GM08714 (cell line): ENCODE measurements around the gene NOP58.
"Not testable (repeated sequence)": the region's sequence is repeated elsewhere in the genome, so short reads cannot be mapped to it uniquely, and the experiment has no call there.

Experiments used
- H3K4me3 ChIP-seq: fragments of 200-500 bp; sonication (Bioruptor generic); 2 replicates; pipeline ENCODE4 v1.5.1; 2014; ENCODE audit warnings: mild to moderate bottlenecking, low read length, inconsistent platforms
- ZNF274 ChIP-seq: IDR thresholded peaks from 2 replicates; pipeline ENCODE4 v1.6.1; 2012; ENCODE audit warnings: mild to moderate bottlenecking, low read depth, low read length

The NOP58 gene

GRCh38 chr2:202265467-202266277 is at the start of gene NOP58:
TSS of gene NOP58 (plus strand) at chr2:202265763. CDS start at chr2:202265942, 179 bp downstream.
- TF ChIP-seq ZNF274: no peak
- H3K4me3 ChIP-seq: peak within 1 kb of the TSS; percentile 92

DNA sequence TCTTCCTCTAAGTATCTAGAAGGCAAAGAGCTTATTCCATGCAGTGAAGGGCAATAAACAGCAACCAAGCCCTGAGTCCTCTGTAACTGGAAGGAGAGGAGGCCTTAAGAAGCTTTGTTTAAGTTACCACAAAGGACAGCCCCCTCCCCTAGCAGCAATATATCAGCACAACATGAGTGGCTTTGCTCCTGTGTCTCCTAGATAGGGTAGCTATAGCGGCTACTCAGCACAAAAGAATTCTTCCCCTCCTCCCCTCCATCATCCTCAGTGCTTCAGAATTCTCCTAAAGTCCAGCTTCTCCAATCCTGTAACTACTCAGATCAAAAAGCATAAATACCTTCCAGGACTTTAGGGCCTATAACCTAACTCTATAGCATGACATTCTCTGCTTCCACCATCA is 43.7 kb upstream of the NOP58 start:
- H3K4me3 ChIP-seq: no peak overlapping the region
- no peak for TF ChIP-seq ZNF274

DNA sequence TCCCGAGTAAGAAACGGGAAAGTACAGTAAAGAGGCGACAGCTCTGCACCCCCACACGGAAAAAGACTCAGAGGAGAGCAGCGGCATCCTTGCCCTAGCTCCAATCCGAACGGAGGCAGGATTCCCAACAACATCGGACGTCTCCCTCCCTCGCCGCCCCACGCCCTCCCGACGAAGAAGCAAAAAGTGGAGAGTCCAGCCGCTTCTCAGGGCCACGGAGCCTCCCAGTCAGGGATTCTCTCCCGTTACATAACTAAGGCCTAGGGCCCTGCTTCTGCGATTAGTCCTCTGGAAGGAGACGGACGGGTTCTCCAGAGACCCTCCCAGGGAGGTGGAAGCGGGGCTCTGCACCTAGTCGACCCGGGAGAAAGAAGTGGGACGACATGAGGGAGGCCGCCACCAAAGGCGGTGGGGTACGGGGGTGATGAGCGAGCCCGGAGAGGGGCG is 27.8 kb upstream of the NOP58 start:
- TF ChIP-seq ZNF274: no peak
- peak overlapping the region; percentile 86 for H3K4me3 ChIP-seq

GRCh38 chr2:202238234-202239197 is 27.0 kb upstream of the NOP58 start, which contains the start of gene SUMO1:
TSS of gene SUMO1 (minus strand) at chr2:202238597. CDS start at chr2:202238451, 146 bp downstream.
- TF ChIP-seq ZNF274: no peak
- peak within 1 kb of the TSS; percentile 86 for H3K4me3 ChIP-seq

DNA sequence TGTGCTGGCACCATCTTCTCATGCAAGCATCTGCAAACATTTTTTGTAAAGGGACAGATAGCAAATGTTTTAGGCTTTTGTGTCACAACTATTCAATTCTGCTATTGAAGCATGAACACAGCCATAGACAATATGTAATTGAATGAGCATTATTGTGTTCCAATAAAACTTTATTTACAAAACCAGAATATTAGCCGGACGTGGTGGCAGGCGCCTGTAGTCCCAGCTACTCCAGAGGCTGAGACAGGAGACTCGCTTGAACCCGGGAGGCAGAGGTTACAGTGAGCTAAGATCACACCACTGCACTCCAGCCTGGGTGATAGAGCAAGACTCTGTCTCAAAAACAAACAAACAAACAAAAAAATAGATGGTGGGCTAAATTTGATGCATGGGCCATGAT is 17.9 kb upstream of the NOP58 start:
- not testable (repeated sequence) for H3K4me3 ChIP-seq

GRCh38 chr2:202249521-202250253 is 15.9 kb upstream of the NOP58 start:
- H3K4me3 ChIP-seq: no peak overlapping the region
- no peak for TF ChIP-seq ZNF274

DNA sequence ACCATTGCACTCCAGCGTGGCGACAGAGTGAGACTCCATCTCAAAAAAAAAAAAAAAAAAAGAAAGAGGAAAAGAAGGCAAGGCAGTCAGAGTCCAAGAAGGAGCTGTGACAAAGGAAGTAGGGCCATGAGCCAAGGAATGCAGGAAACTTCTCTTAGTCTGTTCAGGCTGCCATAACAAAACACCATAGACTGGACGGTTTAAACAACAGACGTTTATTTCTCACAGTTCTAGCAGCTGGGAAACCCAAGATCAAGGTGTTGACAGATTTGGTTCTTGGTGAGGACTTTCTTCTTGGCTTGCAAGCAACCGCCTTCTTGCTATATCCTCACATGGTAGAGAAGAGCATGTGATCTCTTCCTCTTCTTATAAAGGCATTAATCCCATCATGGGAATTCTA is 14.1 kb upstream of the NOP58 start:
- no peak overlapping the region for H3K4me3 ChIP-seq
- TF ChIP-seq ZNF274: no peak

DNA sequence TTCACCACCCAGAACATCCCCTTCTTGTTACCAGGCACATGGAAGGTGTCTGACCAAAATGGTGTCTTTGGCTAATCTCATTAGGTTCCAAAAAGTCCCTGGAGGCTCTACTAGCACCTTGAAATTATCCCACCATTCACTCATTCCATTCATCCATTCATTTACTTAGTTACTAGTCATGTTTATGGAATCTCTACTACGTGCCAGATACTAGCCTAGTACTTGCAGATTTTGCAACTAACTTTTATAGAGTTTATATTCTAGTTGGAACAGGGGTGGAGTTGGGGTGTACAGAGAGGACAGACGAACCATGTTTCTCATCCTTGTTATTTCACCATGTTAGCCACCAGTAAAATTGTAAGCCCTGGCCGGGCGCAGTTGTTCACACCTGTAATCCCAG is 4.0 kb upstream of the NOP58 start:
- TF ChIP-seq ZNF274: no peak
- no peak overlapping the region for H3K4me3 ChIP-seq

GRCh38 chr2:202267495-202267894 is 1.9 kb downstream of the NOP58 start:
- H3K4me3 ChIP-seq: peak overlapping the region; percentile 92
- TF ChIP-seq ZNF274: no peak

DNA sequence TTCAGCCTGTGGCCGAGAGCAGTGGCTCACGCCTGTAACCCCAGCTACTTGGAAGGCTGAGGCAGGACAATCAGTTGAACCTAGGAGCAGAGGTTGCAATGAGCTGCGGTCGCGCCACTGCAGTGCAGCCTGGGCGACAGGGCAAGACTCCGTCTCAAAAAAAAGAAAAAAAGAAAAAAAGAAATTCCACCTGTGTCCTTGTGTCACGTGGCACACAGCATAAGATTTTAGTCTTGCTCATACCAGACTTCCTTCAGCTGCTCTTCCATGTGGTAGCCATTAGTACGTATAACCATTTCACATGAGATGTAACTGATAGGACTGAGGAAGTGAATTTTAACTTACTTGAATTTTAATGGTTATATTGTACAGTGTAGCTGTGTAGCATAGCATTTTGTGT is 4.0 kb downstream of the NOP58 start:
- no peak for TF ChIP-seq ZNF274
- peak overlapping the region; percentile 44; the same call in 1 of the 2 replicates for H3K4me3 ChIP-seq

DNA sequence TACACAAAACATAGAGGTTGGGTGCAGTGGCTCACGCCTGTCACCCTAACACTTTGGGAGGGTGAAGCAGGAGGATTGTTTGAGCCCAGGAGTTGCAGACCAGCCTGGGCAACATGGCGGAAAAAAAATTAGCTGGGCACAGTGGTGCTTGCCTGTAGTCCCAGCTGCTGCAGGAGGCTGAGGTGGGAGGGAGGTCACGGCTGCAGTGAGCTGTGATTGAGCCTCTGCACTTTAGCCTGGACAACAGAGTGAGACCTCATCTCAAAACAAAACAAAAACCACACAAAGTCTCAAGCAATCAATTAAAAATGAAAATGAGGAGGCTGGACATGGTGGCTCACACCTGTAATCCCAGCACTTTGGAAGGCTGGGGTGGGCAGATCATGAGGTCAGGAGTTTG is 4.9 kb downstream of the NOP58 start:
- TF ChIP-seq ZNF274: no peak
- H3K4me3 ChIP-seq: peak overlapping the region; percentile 18; the same call in 1 of the 2 replicates

GRCh38 chr2:202276078-202276720 is 10.6 kb downstream of the NOP58 start:
- not testable (repeated sequence) for H3K4me3 ChIP-seq

DNA sequence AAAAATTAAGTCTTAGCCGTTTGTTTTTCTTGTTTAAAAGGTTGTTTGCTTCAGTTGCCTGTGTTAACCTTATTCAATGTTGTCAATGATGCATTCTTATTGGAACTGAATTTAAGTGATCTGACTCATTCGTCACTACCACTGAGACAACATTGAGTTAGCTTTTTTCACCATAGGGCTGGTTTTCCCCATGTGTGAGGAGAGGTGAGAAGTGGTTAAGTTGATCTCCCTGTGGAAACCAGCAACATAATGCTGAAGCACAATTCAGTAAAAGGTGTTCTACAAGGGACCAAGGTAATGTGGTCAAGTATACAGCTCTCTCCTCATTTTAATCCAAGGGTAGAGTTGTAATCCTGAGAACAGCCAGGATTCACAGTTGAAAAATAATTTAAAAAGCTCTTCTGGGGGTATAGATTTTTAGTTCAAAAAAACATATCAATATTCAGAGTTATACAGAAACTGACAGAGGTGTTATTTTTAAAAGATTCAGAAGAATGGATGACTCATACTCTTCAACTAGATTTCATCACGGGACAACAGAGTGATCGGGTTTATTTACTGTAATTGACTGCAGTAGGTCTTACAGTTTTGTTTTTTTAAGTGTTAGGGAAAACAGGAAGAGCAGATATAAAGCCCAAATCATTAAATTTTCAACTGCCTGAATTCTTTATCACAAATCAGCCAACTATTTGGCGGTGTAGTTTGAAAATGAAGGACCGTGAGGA is 12.6 kb downstream of the NOP58 start:
- TF ChIP-seq ZNF274: no peak
- no peak overlapping the region for H3K4me3 ChIP-seq
